Cardiac muscle cell (in vitro differentiated cells and primary cell): ENCODE data around the gene NRP2. TPM values are rescaled to one million over a fixed set of nuclear protein-coding genes. Genes with fewer than 3 reads are reported as not detected.

Experiments used
- DNase-seq, 2 donors: peaks; one replicate each; pipeline versions ENCODE4 v3.0.0 to v3.0.0-alpha.2; 2010 to 2017; ENCODE audit warnings: low read depth in 1 of 2, low spot score in 1 of 2
- H3K27ac ChIP-seq: fragments of 200-600 bp; sonication (generic); 2 replicates; pipeline ENCODE4 v1.5.1; 2016
- H3K27me3 ChIP-seq: fragments of 200-600 bp; sonication (generic); 2 replicates; pipeline ENCODE4 v1.6.0; 2016; ENCODE audit warnings: control low read depth
- H3K36me3 ChIP-seq: fragments of 200-600 bp; sonication (generic); 2 replicates; pipeline ENCODE4 v1.5.1; 2016; ENCODE audit warnings: control low read depth
- H3K4me1 ChIP-seq: fragments of 200-600 bp; sonication (generic); 2 replicates; pipeline ENCODE4 v1.8.1; 2017; ENCODE audit warnings: low read depth, mild to moderate bottlenecking, mixed run types
- H3K4me3 ChIP-seq: fragments of 200-600 bp; sonication (generic); 2 replicates; pipeline ENCODE4 v1.5.1; 2016; ENCODE audit warnings: mild to moderate bottlenecking
- H3K9me3 ChIP-seq: fragments of 200-600 bp; sonication (generic); 2 replicates; pipeline ENCODE4 v1.5.1; 2017; ENCODE audit warnings: low read depth, mild to moderate bottlenecking, control low read depth
- polyA plus RNA-seq: library from polyadenylated mRNA; unstranded; fragments of >200 nt; fragmentation: Nextera tagmentation; extraction: Ambion mirVana; gene quantifications from 2 replicates; pipeline ENCODE4 v1.2.1, GENCODE V29; 2016
- total RNA-seq: library from RNA; depleted of rRNA; stranded (reverse); fragments of >200 nt; gene quantifications from 2 replicates; pipeline ENCODE4 v1.2.3, GENCODE V29; 2016
- TF ChIP-seq, protein P1 (sequence below): IDR thresholded peaks from 2 replicates; pipeline ENCODE4 v1.5.1; 2012; ENCODE audit warnings: low read depth, mild to moderate bottlenecking, low read length

The NRP2 gene
- total and polyA plus RNA-seq, 2 experiments from 2014 or later, result 35.2 to 166 TPM

DNA sequence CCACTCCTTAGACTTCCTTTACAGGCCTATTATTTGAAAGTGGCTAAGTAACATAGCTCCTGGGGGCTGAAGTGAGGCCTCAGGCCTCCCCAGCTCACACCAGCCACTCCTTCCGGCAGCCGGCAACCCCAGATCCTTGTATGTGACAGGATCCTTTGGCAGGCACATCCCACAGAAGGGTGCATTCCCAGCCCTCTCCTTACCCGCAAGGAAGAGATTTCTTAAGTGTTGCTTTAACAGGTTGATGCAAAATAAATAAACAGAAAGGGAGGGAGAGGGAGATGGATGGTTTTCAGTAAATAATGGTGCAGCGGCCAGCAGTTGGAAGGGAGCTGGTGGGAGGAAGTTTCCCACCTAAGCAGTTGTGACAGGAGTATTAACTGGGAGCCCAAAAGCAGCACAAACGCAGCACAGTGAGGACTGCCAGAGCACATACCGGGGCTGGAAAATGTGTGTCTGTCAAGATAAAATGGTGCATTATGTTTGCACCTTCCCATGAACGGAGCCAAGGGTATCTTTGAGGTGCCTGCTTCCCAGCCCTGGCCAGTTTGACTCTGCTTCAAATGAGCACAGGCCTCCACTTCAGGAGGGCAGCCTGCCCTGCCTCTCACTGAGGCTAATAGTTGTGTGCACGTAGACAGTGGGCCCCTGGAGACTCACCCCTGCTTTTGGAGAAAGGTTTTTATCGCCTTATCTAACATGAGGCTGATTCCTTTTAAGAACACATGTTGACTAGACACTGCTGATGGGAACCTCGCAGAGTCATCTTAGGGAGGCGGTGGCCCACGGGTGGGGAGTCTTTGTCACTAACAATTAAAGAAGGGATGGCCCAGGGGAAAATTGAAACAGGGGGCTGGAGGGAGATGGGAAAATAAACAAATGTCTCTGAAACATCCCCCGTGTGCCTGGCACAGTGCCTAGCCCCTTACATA lies 32.8 kb downstream of the NRP2 start:
- Histone ChIP-seq H3K36me3 (no peaks in the 10 kb centered on the region), H3K27ac (peak overlapping the region; percentile 70), H3K4me1 (peaks cover 20% of the 10 kb centered on the region), H3K9me3 (no peaks in the 10 kb centered on the region), H3K27me3 (no peaks in the 10 kb centered on the region), H3K4me3 (no peak overlapping the region)
- TF ChIP-seq, protein P1, sequence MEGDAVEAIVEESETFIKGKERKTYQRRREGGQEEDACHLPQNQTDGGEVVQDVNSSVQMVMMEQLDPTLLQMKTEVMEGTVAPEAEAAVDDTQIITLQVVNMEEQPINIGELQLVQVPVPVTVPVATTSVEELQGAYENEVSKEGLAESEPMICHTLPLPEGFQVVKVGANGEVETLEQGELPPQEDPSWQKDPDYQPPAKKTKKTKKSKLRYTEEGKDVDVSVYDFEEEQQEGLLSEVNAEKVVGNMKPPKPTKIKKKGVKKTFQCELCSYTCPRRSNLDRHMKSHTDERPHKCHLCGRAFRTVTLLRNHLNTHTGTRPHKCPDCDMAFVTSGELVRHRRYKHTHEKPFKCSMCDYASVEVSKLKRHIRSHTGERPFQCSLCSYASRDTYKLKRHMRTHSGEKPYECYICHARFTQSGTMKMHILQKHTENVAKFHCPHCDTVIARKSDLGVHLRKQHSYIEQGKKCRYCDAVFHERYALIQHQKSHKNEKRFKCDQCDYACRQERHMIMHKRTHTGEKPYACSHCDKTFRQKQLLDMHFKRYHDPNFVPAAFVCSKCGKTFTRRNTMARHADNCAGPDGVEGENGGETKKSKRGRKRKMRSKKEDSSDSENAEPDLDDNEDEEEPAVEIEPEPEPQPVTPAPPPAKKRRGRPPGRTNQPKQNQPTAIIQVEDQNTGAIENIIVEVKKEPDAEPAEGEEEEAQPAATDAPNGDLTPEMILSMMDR, result no peak
- DNase-seq, result peak in 1 of 2 donors; percentile 42

DNA sequence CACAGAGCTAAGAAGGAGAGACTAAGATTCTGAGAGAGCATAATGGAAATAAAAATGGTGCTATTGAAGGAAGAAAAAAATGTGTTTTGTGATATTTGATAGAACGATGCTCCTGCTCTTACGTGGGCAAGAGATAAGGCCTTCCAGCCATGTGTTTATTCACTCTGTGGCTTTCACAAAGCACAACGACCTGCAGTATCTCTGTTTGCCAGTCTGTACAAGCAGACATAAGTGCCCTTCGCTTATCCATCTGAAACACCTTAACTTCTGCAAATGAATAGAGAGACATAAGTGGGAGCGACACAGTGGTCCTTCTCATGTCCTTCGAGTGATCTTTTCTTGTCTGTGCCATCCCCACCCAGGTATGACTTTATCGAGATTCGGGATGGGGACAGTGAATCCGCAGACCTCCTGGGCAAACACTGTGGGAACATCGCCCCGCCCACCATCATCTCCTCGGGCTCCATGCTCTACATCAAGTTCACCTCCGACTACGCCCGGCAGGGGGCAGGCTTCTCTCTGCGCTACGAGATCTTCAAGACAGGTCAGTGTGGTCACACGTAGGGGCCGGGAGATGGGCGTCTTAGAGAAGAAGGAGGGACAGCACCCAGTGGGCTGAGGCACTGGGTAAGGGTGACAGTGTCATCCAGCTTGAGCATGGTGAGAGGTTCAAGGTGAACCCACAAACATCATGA lies 33.7 kb downstream of the NRP2 start:
- DNase-seq, result no peak
- H3K27me3 ChIP-seq, result no peaks in the 10 kb centered on the region

DNA sequence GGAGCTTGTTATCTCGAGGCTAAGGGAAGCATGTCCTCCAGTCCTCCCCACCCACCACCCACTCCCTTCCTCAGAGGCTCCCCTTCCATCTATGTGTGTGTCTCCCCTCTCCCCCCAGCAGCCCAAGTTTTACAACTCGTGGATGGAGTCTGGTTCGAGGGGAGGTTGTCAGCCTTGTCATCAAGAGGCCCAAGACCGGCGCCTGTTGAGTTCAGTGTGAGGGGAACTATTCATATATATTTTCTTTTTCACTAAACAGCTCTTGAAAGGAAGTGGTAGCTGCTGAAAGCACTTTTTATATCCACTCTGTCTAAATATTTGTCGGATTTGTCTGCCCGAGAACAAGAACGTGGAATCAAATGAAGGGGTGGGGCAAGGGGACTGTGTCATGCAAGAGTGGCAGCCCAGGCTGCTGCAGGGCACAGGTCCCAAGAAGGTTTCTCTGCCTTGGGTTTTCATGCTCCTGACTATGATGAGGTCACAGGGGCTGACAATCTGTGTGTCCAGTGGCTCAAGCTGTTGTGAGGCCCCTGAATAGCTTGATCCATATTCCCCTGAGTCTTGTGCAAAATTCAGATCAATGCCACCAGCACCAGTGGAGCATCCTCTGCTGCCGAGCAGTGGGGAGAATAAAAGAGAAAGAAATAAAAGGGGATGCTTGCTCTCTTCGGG lies 35.0 kb downstream of the NRP2 start:
- TF ChIP-seq, protein P1, result no peak
- no peak for DNase-seq
- Histone ChIP-seq H3K36me3 (no peaks in the 10 kb centered on the region), H3K27ac (no peak overlapping the region), H3K27me3 (no peaks in the 10 kb centered on the region), H3K9me3 (no peaks in the 10 kb centered on the region), H3K4me1 (peaks cover 20% of the 10 kb centered on the region), H3K4me3 (no peak overlapping the region)

More for the DNA sequence above, 33.7 kb downstream of the NRP2 start:
- Histone ChIP-seq H3K4me1 (peaks cover 20% of the 10 kb centered on the region), H3K36me3 (no peaks in the 10 kb centered on the region), H3K9me3 (no peaks in the 10 kb centered on the region), H3K4me3 (no peak overlapping the region), H3K27ac (no peak overlapping the region)
- TF ChIP-seq, protein P1, result peak; percentile 27

DNA sequence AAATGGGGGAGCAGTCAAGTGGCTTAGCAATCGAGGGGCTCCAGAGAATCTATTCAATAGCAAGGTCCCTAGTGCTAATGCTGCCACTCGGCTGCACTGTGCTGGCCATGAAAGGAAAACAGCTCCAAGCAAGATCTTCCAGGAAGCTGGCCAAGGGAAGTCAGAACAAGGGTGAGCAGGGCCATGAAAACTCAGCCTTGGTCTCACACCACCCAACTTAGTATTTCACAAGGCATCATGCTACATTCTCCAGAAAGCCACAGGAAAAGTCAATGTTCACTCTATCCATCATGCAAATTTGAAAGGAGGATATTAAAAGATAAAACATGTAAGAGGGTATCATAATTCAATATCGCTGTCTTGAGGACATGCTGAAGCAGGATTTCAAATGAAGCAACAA lies 35.7 kb downstream of the NRP2 start:
- H3K4me1 ChIP-seq, result peaks cover 20% of the 10 kb centered on the region
- H3K27me3 ChIP-seq, result no peaks in the 10 kb centered on the region
- peak in 1 of 2 donors; percentile 45 for DNase-seq
- H3K4me3 ChIP-seq, result no peak overlapping the region
- TF ChIP-seq, protein P1, result no peak
- peaks cover 3% of the 10 kb centered on the region for H3K36me3 ChIP-seq
- H3K27ac ChIP-seq, result no peak overlapping the region
- H3K9me3 ChIP-seq, result no peaks in the 10 kb centered on the region

DNA sequence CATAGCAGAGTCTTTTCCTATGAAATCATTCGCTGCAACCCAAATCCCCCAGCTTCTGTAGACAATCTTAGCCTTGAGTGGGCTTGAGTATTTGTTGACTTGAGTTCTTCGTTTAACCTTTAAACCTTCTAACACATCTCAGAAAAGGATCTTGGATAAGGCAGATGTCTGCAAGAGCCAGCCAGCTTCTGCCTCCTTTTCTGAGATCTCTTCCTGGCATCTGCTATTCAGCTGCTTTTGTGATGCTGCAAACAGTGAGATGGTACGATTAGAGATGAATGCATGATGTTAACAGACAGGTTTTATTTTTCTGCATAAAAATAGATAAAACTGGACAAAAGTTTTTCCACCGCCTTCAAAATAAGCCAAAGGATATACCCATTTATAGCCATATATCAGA lies 37.5 kb downstream of the NRP2 start:
- Histone ChIP-seq H3K4me3 (no peak overlapping the region), H3K4me1 (peaks cover 12% of the 10 kb centered on the region), H3K36me3 (peaks cover 16% of the 10 kb centered on the region), H3K9me3 (no peaks in the 10 kb centered on the region), H3K27ac (no peak overlapping the region), H3K27me3 (no peaks in the 10 kb centered on the region)
- TF ChIP-seq, protein P1, result no peak
- no peak for DNase-seq
